SK-N-SH (cell line): ENCODE results near the gene HHEX. TPM values are rescaled to one million over a fixed set of nuclear protein-coding genes. Genes with fewer than 3 reads are reported as not detected.

ENCODE experiments used
- CTCF ChIA-PET: fragments of 300-600, 350-600 bp; formaldehyde crosslinking; extraction: SDS; loops from one replicate; lab custom pipeline; 2021; lab: Yijun Ruan, JAX
- POLR2A ChIA-PET: fragments of 350-600 bp; sonication (Branson Sonifier 250); formaldehyde crosslinking; extraction: SDS; loops from one replicate; lab custom pipeline; 2020; ENCODE audit warnings: antibody characterized with exemption, inconsistent platforms; lab: Yijun Ruan, JAX
- DNase-seq: peaks from one replicate; pipeline ENCODE4 v3.0.0; 2012
- H2AFZ ChIP-seq: fragments of 200-600 bp; sonication (generic); 2 replicates; pipeline ENCODE4 v1.8.1; 2016; ENCODE audit warnings: antibody characterized with exemption, mild to moderate bottlenecking, low read depth
- H3F3A ChIP-seq: fragments of 200-600 bp; sonication (generic); replicated peaks from 2 replicates; pipeline ENCODE3; 2016; ENCODE audit warnings: antibody characterized with exemption, mild to moderate bottlenecking; ENCODE audit not compliant: insufficient read depth
- H3K27ac ChIP-seq, 2 experiments: fragments of 200-500 bp in 1 of 2; fragments of 200-600 bp in 1 of 2; sonication (Bioruptor generic) in 1 of 2; sonication (generic), shearing (Covaris generic) in 1 of 2; 2 replicates each; pipeline versions ENCODE4 v1.5.1 to v1.6.1; 2014 to 2016; ENCODE audit warnings: low read depth in 2 of 2, inconsistent platforms in 1 of 2, low read length in 1 of 2, mild to moderate bottlenecking in 1 of 2, mixed read lengths in 1 of 2
- H3K27me3 ChIP-seq: fragments of 200-600 bp; sonication (generic), shearing (Covaris generic); 2 replicates; pipeline ENCODE4 v1.6.1; 2016; ENCODE audit warnings: mixed run types; ENCODE audit not compliant: insufficient read depth
- H3K36me3 ChIP-seq, 2 experiments: fragments of 200-500 bp in 1 of 2; fragments of 200-600 bp in 1 of 2; sonication (Bioruptor generic) in 1 of 2; sonication (generic) in 1 of 2; replicated peaks in 1 of 2; 2 replicates each; pipeline versions ENCODE3 to v1.5.1; 2014 to 2016; ENCODE audit warnings: low read length in 1 of 2, mild to moderate bottlenecking in 1 of 2; ENCODE audit not compliant: insufficient read depth in 2 of 2, control insufficient read depth in 1 of 2
- H3K4me1 ChIP-seq, 2 experiments: fragments of 200-500 bp in 1 of 2; fragments of 200-600 bp in 1 of 2; sonication (Bioruptor generic) in 1 of 2; sonication (generic), shearing (Covaris generic) in 1 of 2; 2 replicates each; pipeline versions ENCODE4 v1.5.1 to v1.6.1; 2014 to 2016; ENCODE audit warnings: low read depth in 1 of 2, low read length in 1 of 2, mixed run types in 1 of 2; ENCODE audit not compliant: insufficient read depth in 2 of 2, control insufficient read depth in 1 of 2
- H3K4me2 ChIP-seq: fragments of 200-600 bp; sonication (generic), shearing (Covaris generic); 2 replicates; pipeline ENCODE4 v1.6.1; 2017; ENCODE audit warnings: mixed run types
- H3K4me3 ChIP-seq, 2 experiments: fragments of 200-500 bp in 1 of 2; fragments of 200-600 bp in 1 of 2; sonication (Bioruptor generic) in 1 of 2; sonication (generic), shearing (Covaris generic) in 1 of 2; 2 replicates each; pipeline versions ENCODE4 v1.5.1 to v1.8.1; 2014 to 2016; ENCODE audit warnings: low read depth in 2 of 2, inconsistent platforms in 1 of 2, low read length in 1 of 2, mild to moderate bottlenecking in 1 of 2, mixed read lengths in 1 of 2, moderate library complexity in 1 of 2
- H3K79me2 ChIP-seq: fragments of 200-600 bp; sonication (generic); 2 replicates; pipeline ENCODE4 v1.8.1; 2017; ENCODE audit warnings: mild to moderate bottlenecking; ENCODE audit not compliant: insufficient read depth
- H3K9ac ChIP-seq: fragments of 200-600 bp; sonication (generic); 2 replicates; pipeline ENCODE4 v1.6.1; 2017; ENCODE audit warnings: mixed run types
- H3K9me2 ChIP-seq: fragments of 200-600 bp; sonication (generic); 2 replicates; pipeline ENCODE4 v1.6.1; 2017; ENCODE audit warnings: mixed run types
- H3K9me3 ChIP-seq: fragments of 200-600 bp; sonication (generic); 2 replicates; pipeline ENCODE4 v1.6.1; 2017; ENCODE audit warnings: mixed run types, mild to moderate bottlenecking, moderate library complexity
- H4K20me1 ChIP-seq: fragments of 200-600 bp; sonication (generic); 2 replicates; pipeline ENCODE4 v1.6.1; 2017; ENCODE audit warnings: mild to moderate bottlenecking, mixed run types; ENCODE audit not compliant: insufficient read depth
- ELF1 ChIP-seq: IDR thresholded peaks from 2 replicates; pipeline ENCODE4 v1.4.0; 2012
- EP300 ChIP-seq, 2 experiments: IDR thresholded peaks; 2 replicates each; pipeline versions ENCODE4 v1.4.0 to v1.6.1; 2012; ENCODE audit warnings: borderline replicate concordance in 1 of 2, low read depth in 1 of 2, low read length in 1 of 2
- EZH2phosphoT487 ChIP-seq: fragments of 200-600 bp; sonication (generic); IDR thresholded peaks from 2 replicates; pipeline ENCODE4 v1.6.1; 2017; ENCODE audit warnings: low read depth, mixed run types, mild to moderate bottlenecking, antibody characterized with exemption, moderate library complexity, borderline replicate concordance
- FOXJ3 ChIP-seq: sonication (generic); formaldehyde crosslinking; IDR thresholded peaks from 2 replicates; pipeline ENCODE4 v1.5.1; 2020; ENCODE audit warnings: mild to moderate bottlenecking, missing genetic modification reagents
- FOXM1 ChIP-seq: IDR thresholded peaks from 2 replicates; pipeline ENCODE4 v1.4.0; 2012; ENCODE audit warnings: low read depth, mild to moderate bottlenecking
- GABPA ChIP-seq: IDR thresholded peaks from 2 replicates; pipeline ENCODE4 v1.4.0; 2012; ENCODE audit warnings: low read depth, mild to moderate bottlenecking
- GATA2 ChIP-seq: sonication (generic); formaldehyde crosslinking; IDR thresholded peaks from 2 replicates; pipeline ENCODE4 v1.5.0; 2020; ENCODE audit warnings: mild to moderate bottlenecking, missing genetic modification reagents
- JUND ChIP-seq: IDR thresholded peaks from 2 replicates; pipeline ENCODE4 v1.4.0; 2012
- MXI1 ChIP-seq: IDR thresholded peaks from 2 replicates; pipeline ENCODE4 v1.6.1; 2012; ENCODE audit warnings: mild to moderate bottlenecking, low read depth, low read length, improper control_type of control experiment
- NRF1 ChIP-seq: IDR thresholded peaks from 2 replicates; pipeline ENCODE4 v1.6.1; 2012; ENCODE audit warnings: low read depth, mild to moderate bottlenecking, low read length
- RAD21 ChIP-seq: IDR thresholded peaks from 2 replicates; pipeline ENCODE4 v1.6.1; 2012; ENCODE audit warnings: mild to moderate bottlenecking, low read length
- SIN3A ChIP-seq: IDR thresholded peaks from 2 replicates; pipeline ENCODE4 v1.6.1; 2012; ENCODE audit warnings: low read depth, mild to moderate bottlenecking, low read length, moderate library complexity, borderline replicate concordance
- SMC3 ChIP-seq: IDR thresholded peaks from 2 replicates; pipeline ENCODE4 v1.6.1; 2012; ENCODE audit warnings: low read depth, low read length, improper control_type of control experiment
- TAF1 ChIP-seq: IDR thresholded peaks from 2 replicates; pipeline ENCODE4 v1.6.1; 2012; ENCODE audit warnings: low read depth, mild to moderate bottlenecking, low read length, moderate library complexity, borderline replicate concordance
- TCF12 ChIP-seq: IDR thresholded peaks from 2 replicates; pipeline ENCODE4 v1.4.0; 2012
- USF2 ChIP-seq: fragments of 150-350 bp; IDR thresholded peaks from 2 replicates; pipeline ENCODE4 v1.6.1; 2017; ENCODE audit warnings: antibody characterized with exemption, low read length, low read depth, borderline replicate concordance
- YY1 ChIP-seq: IDR thresholded peaks from 2 replicates; pipeline ENCODE4 v1.4.0; 2012; ENCODE audit warnings: low read depth, mild to moderate bottlenecking
- WGBS: methylation state at CpG from one replicate; pipeline ENCODE4 v1.1.6; 2017; ENCODE audit warnings: low lambda C conversion rate; 5-methylcytosine and 5-hydroxymethylcytosine counted together
- polyA plus RNA-seq, 3 experiments: library from polyadenylated mRNA; depleted of rRNA; stranded (reverse); fragments of >200 nt; gene quantifications; 2 replicates each; pipeline ENCODE4 v1.2.3, GENCODE V29; 2012
- TF ChIP-seq, protein P1 (sequence below): fragments of 150-350 bp; IDR thresholded peaks from 2 replicates; pipeline ENCODE4 v1.6.1; 2016; ENCODE audit warnings: mild to moderate bottlenecking, low read depth, low read length
- TF ChIP-seq, protein P2 (sequence below): IDR thresholded peaks from 2 replicates; pipeline ENCODE4 v1.6.1; 2012; ENCODE audit warnings: mild to moderate bottlenecking, low read depth, low read length, moderate library complexity

Gene HHEX
- polyA plus RNA-seq, 1 of the 3 experiments (the other 2 are of a cell fraction), result 1.1 TPM

DNA sequence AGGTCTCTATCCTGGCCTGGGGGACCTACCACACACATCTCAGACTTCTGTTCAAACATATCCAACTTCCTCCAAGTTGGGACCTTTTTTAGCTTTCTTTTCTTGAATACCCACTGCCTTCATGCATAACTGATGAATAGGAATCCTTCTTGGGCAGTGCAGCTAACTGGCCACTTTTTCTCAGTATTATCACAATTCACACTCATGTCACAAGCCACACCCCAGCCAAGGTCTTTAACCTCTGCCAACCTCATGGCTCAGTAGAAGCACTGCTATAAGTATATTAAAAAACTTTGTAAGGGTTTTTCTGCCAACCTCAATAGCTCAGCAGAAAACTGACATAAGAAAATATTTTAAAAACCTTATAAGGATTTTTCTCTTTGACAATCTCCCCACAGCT lies 44.5 kb downstream of the HHEX start:
- Histone ChIP-seq H3K9ac (no peak overlapping the region), H3K27me3 (no peaks in the 10 kb centered on the region; the same call in 1 of the 2 replicates), H3K4me2 (no peak overlapping the region), H3K4me1 (no peaks in the 10 kb centered on the region; a peak in 1 of 4 replicates), H3K9me3 (no peaks in the 10 kb centered on the region), H3K27ac (no peak overlapping the region), H2AFZ (no peak overlapping the region), H3F3A (no peaks in the 10 kb centered on the region), H3K9me2 (no peaks in the 10 kb centered on the region), H3K36me3 (no peaks in the 10 kb centered on the region), H4K20me1 (no peaks in the 10 kb centered on the region), H3K79me2 (no peaks in the 10 kb centered on the region), H3K4me3 (no peak overlapping the region)
- TF ChIP-seq ELF1 (no peak), EP300 (IDR thresholded peaks at IDR 0.05; ENCODE audit: borderline replicate concordance in 1 of 2, low read depth in 1 of 2, low read length in 1 of 2) (no peak), FOXM1 (no peak), RAD21 (no peak), NRF1 (no peak), GATA2 (CRISPR knock-in tag) (no peak), USF2 (no peak)
- TF ChIP-seq, protein P1, sequence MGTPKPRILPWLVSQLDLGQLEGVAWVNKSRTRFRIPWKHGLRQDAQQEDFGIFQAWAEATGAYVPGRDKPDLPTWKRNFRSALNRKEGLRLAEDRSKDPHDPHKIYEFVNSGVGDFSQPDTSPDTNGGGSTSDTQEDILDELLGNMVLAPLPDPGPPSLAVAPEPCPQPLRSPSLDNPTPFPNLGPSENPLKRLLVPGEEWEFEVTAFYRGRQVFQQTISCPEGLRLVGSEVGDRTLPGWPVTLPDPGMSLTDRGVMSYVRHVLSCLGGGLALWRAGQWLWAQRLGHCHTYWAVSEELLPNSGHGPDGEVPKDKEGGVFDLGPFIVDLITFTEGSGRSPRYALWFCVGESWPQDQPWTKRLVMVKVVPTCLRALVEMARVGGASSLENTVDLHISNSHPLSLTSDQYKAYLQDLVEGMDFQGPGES, result no peak
- no peak for DNase-seq
- POLR2A ChIA-PET, result no interaction called here
- CTCF ChIA-PET, result no interaction called here

DNA sequence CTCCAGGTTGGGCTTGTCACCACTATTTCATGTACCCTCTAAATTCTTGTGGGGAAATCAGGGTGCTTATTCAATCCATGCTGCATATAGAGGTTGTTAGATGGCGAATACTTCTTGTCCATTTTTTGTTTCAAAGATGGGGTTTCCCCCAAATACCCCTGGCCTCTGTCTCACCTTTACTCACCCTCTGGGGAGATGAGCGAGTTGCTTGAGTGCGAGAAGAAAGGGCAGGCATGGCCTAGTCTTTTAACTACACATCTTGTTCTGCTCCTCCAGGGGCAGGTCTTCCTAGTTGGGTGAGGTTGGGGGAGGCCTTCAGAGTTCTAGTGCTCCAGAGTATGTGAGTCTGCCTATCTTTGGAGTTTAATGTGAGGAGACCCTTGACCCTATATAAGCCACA lies 46.2 kb downstream of the HHEX start:
- no peak overlapping the region for H3K4me2 ChIP-seq
- CTCF ChIA-PET, result no interaction called here
- WGBS, result 58% methylated on average over 3 of the region's 3 CpGs
- H4K20me1 ChIP-seq, result no peaks in the 10 kb centered on the region
- H3K4me1 ChIP-seq, result no peaks in the 10 kb centered on the region; a peak in 1 of 4 replicates
- POLR2A ChIA-PET, result no interaction called here
- no peaks in the 10 kb centered on the region for H3K9me2 ChIP-seq
- H3K79me2 ChIP-seq, result no peaks in the 10 kb centered on the region
- no peaks in the 10 kb centered on the region for H3F3A ChIP-seq
- H3K36me3 ChIP-seq, result no peaks in the 10 kb centered on the region
- H3K4me3 ChIP-seq, result no peak overlapping the region
- H3K27ac ChIP-seq, result no peak overlapping the region
- H2AFZ ChIP-seq, result no peak overlapping the region
- no peak for DNase-seq
- H3K9ac ChIP-seq, result no peak overlapping the region
- no peaks in the 10 kb centered on the region; the same call in 1 of the 2 replicates for H3K27me3 ChIP-seq
- no peaks in the 10 kb centered on the region for H3K9me3 ChIP-seq
- no peak for TF ChIP-seq MXI1
- no peak for TF ChIP-seq ELF1
- no peak for TF ChIP-seq TCF12
- TF ChIP-seq EZH2phosphoT487, result no peak
- no peak for TF ChIP-seq SMC3
- no peak for TF ChIP-seq FOXJ3 (CRISPR knock-in tag)
- TF ChIP-seq, protein P2, sequence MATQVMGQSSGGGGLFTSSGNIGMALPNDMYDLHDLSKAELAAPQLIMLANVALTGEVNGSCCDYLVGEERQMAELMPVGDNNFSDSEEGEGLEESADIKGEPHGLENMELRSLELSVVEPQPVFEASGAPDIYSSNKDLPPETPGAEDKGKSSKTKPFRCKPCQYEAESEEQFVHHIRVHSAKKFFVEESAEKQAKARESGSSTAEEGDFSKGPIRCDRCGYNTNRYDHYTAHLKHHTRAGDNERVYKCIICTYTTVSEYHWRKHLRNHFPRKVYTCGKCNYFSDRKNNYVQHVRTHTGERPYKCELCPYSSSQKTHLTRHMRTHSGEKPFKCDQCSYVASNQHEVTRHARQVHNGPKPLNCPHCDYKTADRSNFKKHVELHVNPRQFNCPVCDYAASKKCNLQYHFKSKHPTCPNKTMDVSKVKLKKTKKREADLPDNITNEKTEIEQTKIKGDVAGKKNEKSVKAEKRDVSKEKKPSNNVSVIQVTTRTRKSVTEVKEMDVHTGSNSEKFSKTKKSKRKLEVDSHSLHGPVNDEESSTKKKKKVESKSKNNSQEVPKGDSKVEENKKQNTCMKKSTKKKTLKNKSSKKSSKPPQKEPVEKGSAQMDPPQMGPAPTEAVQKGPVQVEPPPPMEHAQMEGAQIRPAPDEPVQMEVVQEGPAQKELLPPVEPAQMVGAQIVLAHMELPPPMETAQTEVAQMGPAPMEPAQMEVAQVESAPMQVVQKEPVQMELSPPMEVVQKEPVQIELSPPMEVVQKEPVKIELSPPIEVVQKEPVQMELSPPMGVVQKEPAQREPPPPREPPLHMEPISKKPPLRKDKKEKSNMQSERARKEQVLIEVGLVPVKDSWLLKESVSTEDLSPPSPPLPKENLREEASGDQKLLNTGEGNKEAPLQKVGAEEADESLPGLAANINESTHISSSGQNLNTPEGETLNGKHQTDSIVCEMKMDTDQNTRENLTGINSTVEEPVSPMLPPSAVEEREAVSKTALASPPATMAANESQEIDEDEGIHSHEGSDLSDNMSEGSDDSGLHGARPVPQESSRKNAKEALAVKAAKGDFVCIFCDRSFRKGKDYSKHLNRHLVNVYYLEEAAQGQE, result no peak
- no peak for TF ChIP-seq TAF1
- no peak for TF ChIP-seq JUND
- TF ChIP-seq USF2, result no peak
- TF ChIP-seq GABPA, result no peak
- no peak for TF ChIP-seq YY1
- no peak for TF ChIP-seq SIN3A
